Measurements from ENCODE around the gene CLEC12A. TPM values are rescaled to one million over a fixed set of nuclear protein-coding genes. Genes with fewer than 3 reads are reported as not detected.

CLEC12A gene
- total and polyA plus RNA-seq, 4 donors: 2.3 to 4.7 (median 3.2) TPM

DNA sequence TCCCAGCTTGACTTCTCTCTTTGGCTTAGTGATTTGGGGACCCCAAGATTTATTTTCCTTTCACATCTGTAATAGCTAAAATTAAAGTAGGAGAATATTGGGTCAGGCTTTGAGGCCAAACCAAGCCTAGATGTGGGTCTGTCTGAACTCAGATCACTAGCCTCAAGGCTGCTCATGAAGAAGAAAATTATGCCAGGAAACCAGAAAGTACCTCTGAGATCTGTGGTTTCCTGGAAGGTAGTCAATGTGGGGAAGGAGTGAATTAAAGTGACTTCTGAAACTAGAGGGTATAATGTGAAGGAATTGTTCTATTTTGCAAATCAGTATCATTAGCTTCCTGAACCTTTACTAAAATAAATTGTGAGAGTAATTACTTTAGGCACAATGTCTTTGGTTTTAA lies 13.4 kb upstream of the CLEC12A start (continued):
- no peak for TF ChIP-seq JUND (IDR thresholded peaks at IDR 0.05)
- TF ChIP-seq, protein P1, sequence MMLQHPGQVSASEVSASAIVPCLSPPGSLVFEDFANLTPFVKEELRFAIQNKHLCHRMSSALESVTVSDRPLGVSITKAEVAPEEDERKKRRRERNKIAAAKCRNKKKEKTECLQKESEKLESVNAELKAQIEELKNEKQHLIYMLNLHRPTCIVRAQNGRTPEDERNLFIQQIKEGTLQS (IDR thresholded peaks at IDR 0.05): no peak
- TF ChIP-seq TAF1 (conservative IDR thresholded peaks at IDR 0.05): no peak
- TF ChIP-seq HNF4G (IDR thresholded peaks at IDR 0.05): no peak

DNA sequence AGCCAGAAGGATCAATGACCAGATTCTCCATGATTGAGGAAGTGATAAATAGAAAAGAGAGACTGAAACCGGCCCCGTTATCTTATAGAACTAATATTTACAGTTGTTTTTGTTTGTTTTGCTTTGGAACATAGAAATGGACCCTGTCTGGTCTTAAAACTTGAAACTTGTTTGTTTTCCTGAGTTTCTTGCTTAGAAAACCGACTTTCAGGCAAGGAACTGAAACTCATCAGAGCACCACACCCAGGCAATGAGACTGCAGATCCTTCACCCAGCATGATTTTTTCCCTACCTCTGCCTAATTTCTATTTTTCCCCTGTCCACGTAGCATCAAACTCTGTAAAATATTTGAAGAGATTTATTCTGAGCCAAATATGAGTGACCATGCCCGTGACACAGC lies 10.6 kb upstream of the CLEC12A start:
- no peak overlapping the region for H3K27ac ChIP-seq (ENCODE audit: low read depth in 1 of 2, low read length in 2 of 2)
- H3K36me3 ChIP-seq (ENCODE audit: control insufficient read depth in 4 of 4, insufficient read depth in 3 of 4, low read depth in 1 of 4, low read length in 3 of 4): no peaks in the 10 kb centered on the region
- no peaks in the 10 kb centered on the region for H3K27me3 ChIP-seq (ENCODE audit: control insufficient read depth in 4 of 4, insufficient read depth in 4 of 4, low read length in 3 of 4)
- no peaks in the 10 kb centered on the region for H3K4me1 ChIP-seq (ENCODE audit: control insufficient read depth in 4 of 4, insufficient read depth in 4 of 4, low read length in 3 of 4)
- TF ChIP-seq SP1 (IDR thresholded peaks at IDR 0.05): no peak
- no peak for TF ChIP-seq NR2F2 (IDR thresholded peaks at IDR 0.05)
- TF ChIP-seq FOXA1 (IDR thresholded peaks at IDR 0.05): no peak
- TF ChIP-seq, protein P1 (IDR thresholded peaks at IDR 0.05): no peak
- TF ChIP-seq RAD21 (IDR thresholded peaks at IDR 0.05): no peak
- no peak overlapping the region for H3K9ac ChIP-seq (ENCODE audit: low read depth in 1 of 2, low read length in 2 of 2)
- DNase-seq (ENCODE audit: low spot score): no peak
- WGBS: 55% methylated on average over 5 of the region's 5 CpGs
- H3K4me3 ChIP-seq (ENCODE audit: low read depth in 1 of 3, low read length in 3 of 3): no peak overlapping the region
- no peaks in the 10 kb centered on the region for H3K9me3 ChIP-seq (ENCODE audit: control insufficient read depth in 4 of 4, low read length in 3 of 4)

DNA sequence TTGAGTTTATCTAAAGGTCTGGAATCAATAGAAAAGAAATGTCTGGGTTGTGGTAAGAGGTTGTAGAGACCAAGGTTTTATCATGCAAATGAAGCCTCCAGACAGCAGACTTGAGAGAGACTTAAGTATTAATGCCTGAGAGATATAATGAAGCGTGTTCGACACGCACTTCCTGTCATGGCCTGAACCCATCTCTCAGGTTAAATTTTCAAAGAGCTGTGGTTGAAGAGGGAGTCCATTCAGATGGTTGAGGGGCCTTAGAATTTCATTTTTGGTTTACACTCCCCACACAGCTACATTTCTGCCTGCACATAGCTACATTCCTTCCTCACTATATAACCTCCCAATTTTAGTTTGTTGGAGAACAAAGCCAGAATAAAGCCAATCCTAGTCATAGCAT lies 10.1 kb upstream of the CLEC12A start:
- no peak overlapping the region for H3K4me3 ChIP-seq (ENCODE audit: low read depth in 1 of 3, low read length in 3 of 3)
- H3K9ac ChIP-seq (ENCODE audit: low read depth in 1 of 2, low read length in 2 of 2): no peak overlapping the region
- H3K27ac ChIP-seq (ENCODE audit: low read depth in 1 of 2, low read length in 2 of 2): no peak overlapping the region
- H3K36me3 ChIP-seq (ENCODE audit: control insufficient read depth in 4 of 4, insufficient read depth in 3 of 4, low read depth in 1 of 4, low read length in 3 of 4): no peaks in the 10 kb centered on the region
- TF ChIP-seq, protein P2, sequence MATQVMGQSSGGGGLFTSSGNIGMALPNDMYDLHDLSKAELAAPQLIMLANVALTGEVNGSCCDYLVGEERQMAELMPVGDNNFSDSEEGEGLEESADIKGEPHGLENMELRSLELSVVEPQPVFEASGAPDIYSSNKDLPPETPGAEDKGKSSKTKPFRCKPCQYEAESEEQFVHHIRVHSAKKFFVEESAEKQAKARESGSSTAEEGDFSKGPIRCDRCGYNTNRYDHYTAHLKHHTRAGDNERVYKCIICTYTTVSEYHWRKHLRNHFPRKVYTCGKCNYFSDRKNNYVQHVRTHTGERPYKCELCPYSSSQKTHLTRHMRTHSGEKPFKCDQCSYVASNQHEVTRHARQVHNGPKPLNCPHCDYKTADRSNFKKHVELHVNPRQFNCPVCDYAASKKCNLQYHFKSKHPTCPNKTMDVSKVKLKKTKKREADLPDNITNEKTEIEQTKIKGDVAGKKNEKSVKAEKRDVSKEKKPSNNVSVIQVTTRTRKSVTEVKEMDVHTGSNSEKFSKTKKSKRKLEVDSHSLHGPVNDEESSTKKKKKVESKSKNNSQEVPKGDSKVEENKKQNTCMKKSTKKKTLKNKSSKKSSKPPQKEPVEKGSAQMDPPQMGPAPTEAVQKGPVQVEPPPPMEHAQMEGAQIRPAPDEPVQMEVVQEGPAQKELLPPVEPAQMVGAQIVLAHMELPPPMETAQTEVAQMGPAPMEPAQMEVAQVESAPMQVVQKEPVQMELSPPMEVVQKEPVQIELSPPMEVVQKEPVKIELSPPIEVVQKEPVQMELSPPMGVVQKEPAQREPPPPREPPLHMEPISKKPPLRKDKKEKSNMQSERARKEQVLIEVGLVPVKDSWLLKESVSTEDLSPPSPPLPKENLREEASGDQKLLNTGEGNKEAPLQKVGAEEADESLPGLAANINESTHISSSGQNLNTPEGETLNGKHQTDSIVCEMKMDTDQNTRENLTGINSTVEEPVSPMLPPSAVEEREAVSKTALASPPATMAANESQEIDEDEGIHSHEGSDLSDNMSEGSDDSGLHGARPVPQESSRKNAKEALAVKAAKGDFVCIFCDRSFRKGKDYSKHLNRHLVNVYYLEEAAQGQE (IDR thresholded peaks at IDR 0.05): no peak
- TF ChIP-seq FOXA1 (IDR thresholded peaks at IDR 0.05): no peak
- no peak for TF ChIP-seq RAD21 (IDR thresholded peaks at IDR 0.05)
- TF ChIP-seq JUND (IDR thresholded peaks at IDR 0.05): no peak
- TF ChIP-seq, protein P3, sequence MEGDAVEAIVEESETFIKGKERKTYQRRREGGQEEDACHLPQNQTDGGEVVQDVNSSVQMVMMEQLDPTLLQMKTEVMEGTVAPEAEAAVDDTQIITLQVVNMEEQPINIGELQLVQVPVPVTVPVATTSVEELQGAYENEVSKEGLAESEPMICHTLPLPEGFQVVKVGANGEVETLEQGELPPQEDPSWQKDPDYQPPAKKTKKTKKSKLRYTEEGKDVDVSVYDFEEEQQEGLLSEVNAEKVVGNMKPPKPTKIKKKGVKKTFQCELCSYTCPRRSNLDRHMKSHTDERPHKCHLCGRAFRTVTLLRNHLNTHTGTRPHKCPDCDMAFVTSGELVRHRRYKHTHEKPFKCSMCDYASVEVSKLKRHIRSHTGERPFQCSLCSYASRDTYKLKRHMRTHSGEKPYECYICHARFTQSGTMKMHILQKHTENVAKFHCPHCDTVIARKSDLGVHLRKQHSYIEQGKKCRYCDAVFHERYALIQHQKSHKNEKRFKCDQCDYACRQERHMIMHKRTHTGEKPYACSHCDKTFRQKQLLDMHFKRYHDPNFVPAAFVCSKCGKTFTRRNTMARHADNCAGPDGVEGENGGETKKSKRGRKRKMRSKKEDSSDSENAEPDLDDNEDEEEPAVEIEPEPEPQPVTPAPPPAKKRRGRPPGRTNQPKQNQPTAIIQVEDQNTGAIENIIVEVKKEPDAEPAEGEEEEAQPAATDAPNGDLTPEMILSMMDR (IDR thresholded peaks at IDR 0.05; ENCODE audit: low read depth, low read length, missing input control): no peak
- TF ChIP-seq YY1 (IDR thresholded peaks at IDR 0.05): no peak
- TF ChIP-seq HNF4G (IDR thresholded peaks at IDR 0.05): no peak
- TF ChIP-seq, protein P1 (IDR thresholded peaks at IDR 0.05): no peak
- TF ChIP-seq NR2F2 (IDR thresholded peaks at IDR 0.05): no peak
- TF ChIP-seq TAF1 (conservative IDR thresholded peaks at IDR 0.05): no peak
- TF ChIP-seq SP1 (IDR thresholded peaks at IDR 0.05): no peak
- TF ChIP-seq RXRA (IDR thresholded peaks at IDR 0.05): no peak
- TF ChIP-seq EGR1 (IDR thresholded peaks at IDR 0.05; ENCODE audit: low read depth in 2 of 2): no peak
- TF ChIP-seq HNF4A (conservative IDR thresholded peaks at IDR 0.05): no peak
- H3K27me3 ChIP-seq (ENCODE audit: control insufficient read depth in 4 of 4, insufficient read depth in 4 of 4, low read length in 3 of 4): no peaks in the 10 kb centered on the region
- H3K9me3 ChIP-seq (ENCODE audit: control insufficient read depth in 4 of 4, low read length in 3 of 4): no peaks in the 10 kb centered on the region
- DNase-seq (ENCODE audit: low spot score): no peak
- H3K4me1 ChIP-seq (ENCODE audit: control insufficient read depth in 4 of 4, insufficient read depth in 4 of 4, low read length in 3 of 4): no peaks in the 10 kb centered on the region
- WGBS: 89% methylated on average over 3 of the region's 3 CpGs

Measured in liver (tissue), 9 donors.